GM19372 (cell line): ENCODE data around the gene GIT1.

ENCODE experiments used
- ATAC-seq: cut with Tn5 transposase; IDR thresholded peaks from one replicate; pipeline ENCODE4 v1.9.1; 2021; ENCODE audit warnings: mild to moderate bottlenecking, low read depth, moderate library complexity; ENCODE audit not compliant: unreplicated experiment

Gene GIT1

GRCh38 chr17:29582772-29583171 lies 6.7 kb downstream of the GIT1 start:
- no peak for ATAC-seq

GRCh38 chr17:29582254-29582765 lies 7.1 kb downstream of the GIT1 start:
- ATAC-seq: no peak

- ATAC-seq: no peak
Measured at GRCh38 chr17:29581583-29582253, 7.7 kb downstream of the GIT1 start.

GRCh38 chr17:29579866-29580771 lies 9.3 kb downstream of the GIT1 start:
- peak; percentile 68 for ATAC-seq

GRCh38 chr17:29578626-29579485 lies 10.6 kb downstream of the GIT1 start:
- ATAC-seq: no peak

- ATAC-seq: no peak
Measured at GRCh38 chr17:29577385-29578211, 11.8 kb downstream of the GIT1 start.

GRCh38 chr17:29577001-29577370 lies 12.5 kb downstream of the GIT1 start:
- no peak for ATAC-seq

GRCh38 chr17:29576214-29577000 lies 13.0 kb downstream of the GIT1 start:
- no peak for ATAC-seq

- no peak for ATAC-seq
Measured at GRCh38 chr17:29575511-29576213, 13.8 kb downstream of the GIT1 start.

- no peak for ATAC-seq
Measured at GRCh38 chr17:29574732-29575510, 14.5 kb downstream of the GIT1 start.

GRCh38 chr17:29573871-29574731 lies 15.3 kb downstream of the GIT1 start:
- no peak for ATAC-seq

GRCh38 chr17:29573558-29573869 lies 15.9 kb downstream of the GIT1 start:
- ATAC-seq: no peak

GRCh38 chr17:29572691-29573557 lies 16.5 kb downstream of the GIT1 start:
- ATAC-seq: no peak

GRCh38 chr17:29571883-29572681 lies 17.4 kb downstream of the GIT1 start:
- no peak for ATAC-seq

- no peak for ATAC-seq
Measured at GRCh38 chr17:29571486-29571882, 18.0 kb downstream of the GIT1 start.
